GM19239 (cell line): ENCODE results near the gene NEMP1.

Experiments used
- DNase-seq: peaks from one replicate; pipeline ENCODE4 v3.0.0; 2011; ENCODE audit warnings: low spot score; ENCODE audit not compliant: insufficient read length
- FAIRE-seq: peaks from 2 replicates; lab custom pipeline; 2011; peaks lifted over from hg19 to GRCh38; lab: Jason Lieb, UNC

NEMP1 gene

GRCh38 chr12:57107456-57108155 lies 29.0 kb upstream of the NEMP1 start:
- DNase-seq (no peak), FAIRE-seq (no peak)

GRCh38 chr12:57106021-57106708 lies 27.6 kb upstream of the NEMP1 start:
- FAIRE-seq (no peak), DNase-seq (no peak)

GRCh38 chr12:57105011-57105753 lies 26.6 kb upstream of the NEMP1 start:
- DNase-seq = no peak

GRCh38 chr12:57104292-57104910 lies 25.8 kb upstream of the NEMP1 start:
- DNase-seq (no peak), FAIRE-seq (no peak)

More at GRCh38 chr12:57105011-57105753, 26.6 kb upstream of the NEMP1 start:
- no peak for FAIRE-seq

- FAIRE-seq (no peak), DNase-seq (no peak)
Measured at GRCh38 chr12:57103856-57104255, 25.3 kb upstream of the NEMP1 start.

GRCh38 chr12:57101892-57102695 lies 23.5 kb upstream of the NEMP1 start:
- DNase-seq (no peak), FAIRE-seq (no peak)

GRCh38 chr12:57099766-57100165 lies 21.2 kb upstream of the NEMP1 start:
- no peak for FAIRE-seq

GRCh38 chr12:57099047-57099714 lies 20.6 kb upstream of the NEMP1 start:
- DNase-seq = no peak

More at GRCh38 chr12:57099766-57100165, 21.2 kb upstream of the NEMP1 start:
- no peak for DNase-seq

GRCh38 chr12:57098546-57098945 lies 20.0 kb upstream of the NEMP1 start:
- no peak for FAIRE-seq

More at GRCh38 chr12:57099047-57099714, 20.6 kb upstream of the NEMP1 start:
- no peak for FAIRE-seq

GRCh38 chr12:57097554-57097835 lies 18.9 kb upstream of the NEMP1 start:
- DNase-seq (no peak), FAIRE-seq (no peak)

More at GRCh38 chr12:57098546-57098945, 20.0 kb upstream of the NEMP1 start:
- no peak for DNase-seq

- FAIRE-seq = no peak
- no peak for DNase-seq
Measured at GRCh38 chr12:57096748-57097553, 18.4 kb upstream of the NEMP1 start.

GRCh38 chr12:57096099-57096572 lies 17.5 kb upstream of the NEMP1 start:
- no peak for DNase-seq

GRCh38 chr12:57095440-57095839 lies 16.8 kb upstream of the NEMP1 start:
- DNase-seq (no peak), FAIRE-seq (no peak)

More at GRCh38 chr12:57096099-57096572, 17.5 kb upstream of the NEMP1 start:
- FAIRE-seq = no peak

GRCh38 chr12:57094208-57095160 lies 15.9 kb upstream of the NEMP1 start:
- FAIRE-seq (no peak), DNase-seq (no peak)

GRCh38 chr12:57093415-57094207 lies 15.0 kb upstream of the NEMP1 start:
- peak; percentile 87 for FAIRE-seq

GRCh38 chr12:57092876-57093414 lies 14.4 kb upstream of the NEMP1 start:
- DNase-seq (no peak), FAIRE-seq (no peak)

More at GRCh38 chr12:57093415-57094207, 15.0 kb upstream of the NEMP1 start:
- no peak for DNase-seq
